IPS-20b (cell line): Measurements from ENCODE around the gene KLF3.

Experiments
- H3K27ac ChIP-seq: one replicate; pipeline ENCODE4 v1.5.1; 2013; ENCODE audit warnings: low read length
- H3K27me3 ChIP-seq: 2 replicates; pipeline ENCODE4 v1.6.1; 2013; ENCODE audit warnings: mild to moderate bottlenecking, low read length, inconsistent platforms; ENCODE audit not compliant: insufficient read depth
- H3K36me3 ChIP-seq: 2 replicates; pipeline ENCODE4 v1.6.1; 2013; ENCODE audit warnings: low read depth, mild to moderate bottlenecking, inconsistent platforms, low read length, moderate library complexity; ENCODE audit not compliant: insufficient read depth
- H3K4me1 ChIP-seq: 2 replicates; pipeline ENCODE4 v1.6.1; 2013; ENCODE audit warnings: mild to moderate bottlenecking, control low read depth, inconsistent platforms, low read length, moderate library complexity; ENCODE audit not compliant: insufficient read depth
- H3K4me3 ChIP-seq: 2 replicates; pipeline ENCODE4 v1.5.1; 2013; ENCODE audit warnings: mild to moderate bottlenecking, low read length, inconsistent platforms
- H3K9ac ChIP-seq: 2 replicates; pipeline ENCODE4 v1.6.1; 2013; ENCODE audit warnings: low read depth, mild to moderate bottlenecking, inconsistent platforms, low read length, moderate library complexity
- H3K9me3 ChIP-seq: 2 replicates; pipeline ENCODE4 v1.6.1; 2013; ENCODE audit warnings: mild to moderate bottlenecking, low read depth, low read length, inconsistent platforms; ENCODE audit not compliant: insufficient read depth

KLF3 gene

GRCh38 chr4:38711066-38711465 lies 47.1 kb downstream of the KLF3 start:
- Histone ChIP-seq H3K27me3 (no peaks in the 10 kb centered on the region), H3K4me3 (no peak overlapping the region), H3K36me3 (no peaks in the 10 kb centered on the region), H3K9ac (no peak overlapping the region), H3K4me1 (no peaks in the 10 kb centered on the region), H3K9me3 (no peaks in the 10 kb centered on the region), H3K27ac (no peak overlapping the region)

GRCh38 chr4:38715050-38715449 lies 51.1 kb downstream of the KLF3 start:
- H3K36me3 ChIP-seq = no peaks in the 10 kb centered on the region
- no peaks in the 10 kb centered on the region for H3K4me1 ChIP-seq
- no peak overlapping the region for H3K9ac ChIP-seq
- H3K27me3 ChIP-seq = no peaks in the 10 kb centered on the region
- no peak overlapping the region for H3K4me3 ChIP-seq
- H3K27ac ChIP-seq = no peak overlapping the region
- no peaks in the 10 kb centered on the region for H3K9me3 ChIP-seq

GRCh38 chr4:38716256-38716655 lies 52.3 kb downstream of the KLF3 start:
- Histone ChIP-seq H3K4me3 (no peak overlapping the region), H3K4me1 (no peaks in the 10 kb centered on the region), H3K9ac (no peak overlapping the region), H3K9me3 (no peaks in the 10 kb centered on the region), H3K27ac (no peak overlapping the region), H3K36me3 (no peaks in the 10 kb centered on the region), H3K27me3 (no peaks in the 10 kb centered on the region)

- no peaks in the 10 kb centered on the region for H3K4me1 ChIP-seq
- H3K27ac ChIP-seq = no peak overlapping the region
- no peaks in the 10 kb centered on the region for H3K36me3 ChIP-seq
- no peaks in the 10 kb centered on the region for H3K9me3 ChIP-seq
- no peak overlapping the region for H3K4me3 ChIP-seq
- H3K27me3 ChIP-seq = peaks cover under 1% of the 10 kb centered on the region; the same call in 1 of the 2 replicates
- no peak overlapping the region for H3K9ac ChIP-seq
Observed at GRCh38 chr4:38717604-38718003, 53.6 kb downstream of the KLF3 start.

- Histone ChIP-seq H3K4me1 (no peaks in the 10 kb centered on the region), H3K27me3 (peaks cover 13% of the 10 kb centered on the region; the same call in 1 of the 2 replicates), H3K9me3 (no peaks in the 10 kb centered on the region), H3K9ac (no peak overlapping the region), H3K36me3 (no peaks in the 10 kb centered on the region), H3K4me3 (no peak overlapping the region), H3K27ac (no peak overlapping the region)
Observed at GRCh38 chr4:38723114-38723513, 59.1 kb downstream of the KLF3 start.

GRCh38 chr4:38723726-38724474 lies 59.9 kb downstream of the KLF3 start:
- no peaks in the 10 kb centered on the region for H3K9me3 ChIP-seq
- H3K4me1 ChIP-seq = peaks cover 3% of the 10 kb centered on the region; the same call in 1 of the 2 replicates
- H3K27me3 ChIP-seq = peaks cover 13% of the 10 kb centered on the region; the same call in 1 of the 2 replicates
- H3K4me3 ChIP-seq = no peak overlapping the region
- H3K9ac ChIP-seq = no peak overlapping the region
- H3K27ac ChIP-seq = no peak overlapping the region
- no peaks in the 10 kb centered on the region for H3K36me3 ChIP-seq

GRCh38 chr4:38724475-38724808 lies 60.4 kb downstream of the KLF3 start:
- Histone ChIP-seq H3K4me1 (peaks cover 3% of the 10 kb centered on the region; the same call in 1 of the 2 replicates), H3K9me3 (no peaks in the 10 kb centered on the region), H3K4me3 (no peak overlapping the region), H3K36me3 (no peaks in the 10 kb centered on the region), H3K27me3 (peaks cover 13% of the 10 kb centered on the region; the same call in 1 of the 2 replicates), H3K9ac (no peak overlapping the region), H3K27ac (no peak overlapping the region)

GRCh38 chr4:38728631-38729141 lies 64.7 kb downstream of the KLF3 start:
- peaks cover 7% of the 10 kb centered on the region; the same call in 1 of the 2 replicates for H3K9me3 ChIP-seq

GRCh38 chr4:38730493-38730829 lies 66.5 kb downstream of the KLF3 start:
- H3K27ac ChIP-seq = no peak overlapping the region

More at GRCh38 chr4:38728631-38729141, 64.7 kb downstream of the KLF3 start:
- Histone ChIP-seq H3K4me3 (no peak overlapping the region), H3K27ac (no peak overlapping the region), H3K27me3 (peaks cover 6% of the 10 kb centered on the region; the same call in 1 of the 2 replicates), H3K36me3 (no peaks in the 10 kb centered on the region), H3K9ac (no peak overlapping the region), H3K4me1 (peaks cover 3% of the 10 kb centered on the region; the same call in 1 of the 2 replicates)

GRCh38 chr4:38730830-38731646 lies 67.0 kb downstream of the KLF3 start:
- Histone ChIP-seq H3K9me3 (peaks cover 10% of the 10 kb centered on the region; the same call in 1 of the 2 replicates), H3K4me3 (no peak overlapping the region), H3K36me3 (no peaks in the 10 kb centered on the region), H3K27me3 (no peaks in the 10 kb centered on the region; the same call in 1 of the 2 replicates), H3K4me1 (peaks cover 3% of the 10 kb centered on the region; the same call in 1 of the 2 replicates), H3K9ac (no peak overlapping the region), H3K27ac (no peak overlapping the region)

More at GRCh38 chr4:38730493-38730829, 66.5 kb downstream of the KLF3 start:
- no peaks in the 10 kb centered on the region for H3K36me3 ChIP-seq
- H3K9me3 ChIP-seq = peaks cover 10% of the 10 kb centered on the region; the same call in 1 of the 2 replicates
- H3K4me3 ChIP-seq = no peak overlapping the region
- H3K9ac ChIP-seq = no peak overlapping the region
- H3K27me3 ChIP-seq = peaks cover 2% of the 10 kb centered on the region; the same call in 1 of the 2 replicates
- H3K4me1 ChIP-seq = peaks cover 3% of the 10 kb centered on the region; the same call in 1 of the 2 replicates

- no peak overlapping the region for H3K27ac ChIP-seq
- no peak overlapping the region for H3K9ac ChIP-seq
- no peaks in the 10 kb centered on the region for H3K27me3 ChIP-seq
- no peaks in the 10 kb centered on the region for H3K36me3 ChIP-seq
- peaks cover 1% of the 10 kb centered on the region; the same call in 1 of the 2 replicates for H3K4me1 ChIP-seq
- H3K4me3 ChIP-seq = no peak overlapping the region
- H3K9me3 ChIP-seq = peaks cover 10% of the 10 kb centered on the region; the same call in 1 of the 2 replicates
Observed at GRCh38 chr4:38733663-38734062, 69.7 kb downstream of the KLF3 start.
